ENCODE results near the gene SETBP1.

DNA sequence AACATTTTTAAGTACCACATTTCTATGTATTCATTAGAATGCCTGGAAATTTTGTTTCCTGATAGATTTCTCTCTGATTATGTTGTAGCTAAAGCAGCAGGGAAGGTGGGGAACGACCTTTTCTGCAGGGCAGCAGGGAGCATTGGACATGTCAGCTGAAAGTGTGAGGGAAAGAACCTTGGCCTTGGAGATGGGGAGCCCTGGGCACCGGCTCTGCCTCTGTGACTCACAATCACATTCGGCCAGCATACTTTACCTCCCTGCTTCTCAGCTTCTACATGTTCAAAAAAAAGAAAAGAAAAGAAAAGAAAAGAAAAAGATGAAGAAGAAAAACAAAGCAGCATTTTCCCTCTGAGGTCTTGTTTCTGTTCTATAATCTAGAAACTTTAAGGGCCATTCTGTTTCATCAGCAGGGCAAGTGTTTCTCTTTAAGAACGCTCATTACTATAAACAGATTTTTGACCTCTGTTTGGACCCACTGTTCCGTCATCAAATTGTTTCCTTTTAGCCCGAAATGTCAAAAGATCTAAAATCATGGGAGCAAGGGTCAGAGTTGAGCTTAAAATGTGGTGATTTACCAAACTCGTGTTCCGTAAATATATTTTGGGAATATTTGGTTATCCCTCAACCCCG is 27.9 kb downstream of the SETBP1 start:
- TF ChIP-seq POLR2A (IDR thresholded peaks at IDR 0.05; ENCODE audit: low read depth, low read length) (no peak), POLR2AphosphoS5 (IDR thresholded peaks at IDR 0.05; ENCODE audit: low read depth, low read length) (no peak)
